HT1080 (cell line): Measurements from ENCODE around the gene RIPOR3. TPM values are rescaled to one million over a fixed set of nuclear protein-coding genes. Genes with fewer than 3 reads are reported as not detected.

Experiments
- small RNA-seq: library from RNA; depleted of rRNA; stranded (forward); fragments of <200 nt; gene quantifications from one replicate; pipeline ENCODE3, GENCODE V24; 2014
- total RNA-seq: library from RNA; depleted of rRNA; stranded (reverse); fragments of >200 nt; shearing (Covaris generic); gene quantifications from 2 replicates; pipeline ENCODE4 v1.2.3, GENCODE V29; 2014; rRNA removed

RIPOR3 gene
- total RNA-seq, 1 experiment from 2014 or later, result not detected

Small RNAs within 50 kb of the gene (small RNA-seq; reads per million reads assigned to genes)
- not detected for gene MIR1302-5
- gene MIR645, result not detected
- gene RF00019, result not detected

Other genes starting within 250 kb of the RIPOR3 start
- 38.0 and 47.6 TPM in 2 replicates for gene PTPN1, start 181.2 kb downstream of the RIPOR3 start, total RNA-seq
- 2.1 and 3.1 TPM in 2 replicates for gene PARD6B, start 40.0 kb upstream of the RIPOR3 start, total RNA-seq
- 24.6 and 27.1 TPM in 2 replicates for gene BCAS4, start 103.5 kb upstream of the RIPOR3 start, total RNA-seq
- gene ADNP, start 239.9 kb upstream of the RIPOR3 start, total RNA-seq, result 14.3 and 21.4 TPM in 2 replicates